Fibroblast of pulmonary artery (primary cell): ENCODE data around the gene TCF7.

ENCODE experiments used
- DNase-seq: peaks from one replicate; pipeline ENCODE4 v3.0.0-alpha.2; 2010; ENCODE audit warnings: low read depth
- H3K4me3 ChIP-seq: replicated peaks from 2 replicates; pipeline ENCODE4 v1.5.1; 2011; ENCODE audit warnings: low read depth, mild to moderate bottlenecking, control low read depth, low read length, moderate library complexity
- TF ChIP-seq, protein P1 (sequence below): IDR thresholded peaks from 2 replicates; pipeline ENCODE4 v1.5.1; 2011; ENCODE audit warnings: mild to moderate bottlenecking, control low read depth, low read length, inconsistent platforms; ENCODE audit errors: missing control alignments

TCF7 gene

GRCh38 chr5:134119720-134120119 is 5.2 kb downstream of the TCF7 start:
- TF ChIP-seq, protein P1, sequence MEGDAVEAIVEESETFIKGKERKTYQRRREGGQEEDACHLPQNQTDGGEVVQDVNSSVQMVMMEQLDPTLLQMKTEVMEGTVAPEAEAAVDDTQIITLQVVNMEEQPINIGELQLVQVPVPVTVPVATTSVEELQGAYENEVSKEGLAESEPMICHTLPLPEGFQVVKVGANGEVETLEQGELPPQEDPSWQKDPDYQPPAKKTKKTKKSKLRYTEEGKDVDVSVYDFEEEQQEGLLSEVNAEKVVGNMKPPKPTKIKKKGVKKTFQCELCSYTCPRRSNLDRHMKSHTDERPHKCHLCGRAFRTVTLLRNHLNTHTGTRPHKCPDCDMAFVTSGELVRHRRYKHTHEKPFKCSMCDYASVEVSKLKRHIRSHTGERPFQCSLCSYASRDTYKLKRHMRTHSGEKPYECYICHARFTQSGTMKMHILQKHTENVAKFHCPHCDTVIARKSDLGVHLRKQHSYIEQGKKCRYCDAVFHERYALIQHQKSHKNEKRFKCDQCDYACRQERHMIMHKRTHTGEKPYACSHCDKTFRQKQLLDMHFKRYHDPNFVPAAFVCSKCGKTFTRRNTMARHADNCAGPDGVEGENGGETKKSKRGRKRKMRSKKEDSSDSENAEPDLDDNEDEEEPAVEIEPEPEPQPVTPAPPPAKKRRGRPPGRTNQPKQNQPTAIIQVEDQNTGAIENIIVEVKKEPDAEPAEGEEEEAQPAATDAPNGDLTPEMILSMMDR, result no peak
- no peak for DNase-seq
- no peak overlapping the region for H3K4me3 ChIP-seq

GRCh38 chr5:134120386-134121138 is 6.1 kb downstream of the TCF7 start:
- TF ChIP-seq, protein P1, result no peak
- H3K4me3 ChIP-seq, result no peak overlapping the region
- DNase-seq, result no peak

GRCh38 chr5:134122530-134122929 is 8.0 kb downstream of the TCF7 start:
- TF ChIP-seq, protein P1, result no peak
- no peak overlapping the region for H3K4me3 ChIP-seq
- DNase-seq, result no peak

GRCh38 chr5:134123360-134123759 is 8.9 kb downstream of the TCF7 start:
- DNase-seq, result no peak
- TF ChIP-seq, protein P1, result no peak
- H3K4me3 ChIP-seq, result no peak overlapping the region

DNA sequence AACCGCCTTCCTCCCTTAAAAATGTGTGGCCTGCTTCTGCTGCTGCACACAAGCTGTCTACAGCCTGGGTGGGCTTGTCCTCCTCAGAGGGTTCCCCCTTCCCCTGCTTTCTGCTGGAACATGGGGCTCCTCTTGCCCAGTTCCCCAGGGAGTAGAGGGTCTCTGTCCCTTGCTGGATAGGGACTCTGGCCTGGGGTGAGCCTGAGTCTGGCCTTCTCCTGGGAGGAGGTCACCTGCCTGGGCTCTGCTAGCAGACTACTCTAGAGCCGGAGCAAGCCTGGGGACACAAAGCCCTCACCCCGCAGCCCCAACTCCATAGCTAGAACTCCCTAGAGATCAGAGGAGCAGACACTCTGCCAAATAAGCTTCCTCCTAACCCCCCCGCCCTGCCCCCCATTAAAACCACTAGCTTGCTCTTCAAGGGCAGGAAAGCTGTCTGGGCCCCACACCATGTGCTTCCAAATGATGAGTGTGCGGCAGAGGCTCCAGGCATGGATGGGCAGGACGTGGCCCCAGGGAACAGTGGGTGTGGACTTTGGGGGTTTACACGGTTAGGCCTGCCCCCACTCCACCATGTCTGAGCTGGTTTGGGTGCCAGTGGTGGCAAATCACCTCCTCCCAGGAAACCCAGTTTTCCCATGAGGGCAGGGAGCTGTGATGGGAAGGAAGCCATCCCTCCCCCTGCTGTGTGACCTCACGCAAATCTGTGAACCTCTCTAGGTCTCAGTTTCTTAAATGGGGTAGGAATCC is 10.0 kb downstream of the TCF7 start:
- TF ChIP-seq, protein P1, result no peak
- H3K4me3 ChIP-seq, result no peak overlapping the region
- no peak for DNase-seq

GRCh38 chr5:134125039-134126015 is 10.8 kb downstream of the TCF7 start:
- TF ChIP-seq, protein P1, result no peak
- no peak overlapping the region for H3K4me3 ChIP-seq
- DNase-seq, result peak; percentile 50
